GM12891 (cell line): ENCODE results near the gene SDHC.
A peak's percentile ranks its signal among the peaks of the same experiment; 100 is the strongest.
"Not testable (repeated sequence)": the region's sequence is repeated elsewhere in the genome, so short reads cannot be mapped to it uniquely, and the experiment has no call there.

Experiments used
- DNase-seq: peaks from one replicate; pipeline ENCODE4 v3.0.0; 2011; ENCODE audit warnings: low spot score; ENCODE audit not compliant: insufficient read length
- FAIRE-seq: peaks from 2 replicates; lab custom pipeline; 2011; peaks lifted over from hg19 to GRCh38; lab: Jason Lieb, UNC
- PAX5 ChIP-seq: IDR thresholded peaks from 2 replicates; pipeline ENCODE4 v1.6.1; 2011; ENCODE audit warnings: low read length, moderate library complexity, mild to moderate bottlenecking; ENCODE audit not compliant: insufficient read depth, severe bottlenecking
- POLR2A ChIP-seq: IDR thresholded peaks from 2 replicates; pipeline ENCODE4 v1.6.1; 2011; ENCODE audit warnings: low read depth, low read length, control low read depth
- POLR2AphosphoS5 ChIP-seq: IDR thresholded peaks from 2 replicates; pipeline ENCODE4 v1.6.1; 2011; ENCODE audit warnings: low read depth, low read length, control low read depth
- POU2F2 ChIP-seq: IDR thresholded peaks from 2 replicates; pipeline ENCODE4 v1.6.1; 2011; ENCODE audit warnings: low read depth, mild to moderate bottlenecking, control low read depth, low read length, moderate library complexity
- SPI1 ChIP-seq: IDR thresholded peaks from 2 replicates; pipeline ENCODE4 v1.6.1; 2011; ENCODE audit warnings: low read depth, low read length, control low read depth
- TAF1 ChIP-seq: IDR thresholded peaks from 2 replicates; pipeline ENCODE4 v1.6.1; 2011; ENCODE audit warnings: low read depth, low read length, control low read depth

The SDHC gene

DNA sequence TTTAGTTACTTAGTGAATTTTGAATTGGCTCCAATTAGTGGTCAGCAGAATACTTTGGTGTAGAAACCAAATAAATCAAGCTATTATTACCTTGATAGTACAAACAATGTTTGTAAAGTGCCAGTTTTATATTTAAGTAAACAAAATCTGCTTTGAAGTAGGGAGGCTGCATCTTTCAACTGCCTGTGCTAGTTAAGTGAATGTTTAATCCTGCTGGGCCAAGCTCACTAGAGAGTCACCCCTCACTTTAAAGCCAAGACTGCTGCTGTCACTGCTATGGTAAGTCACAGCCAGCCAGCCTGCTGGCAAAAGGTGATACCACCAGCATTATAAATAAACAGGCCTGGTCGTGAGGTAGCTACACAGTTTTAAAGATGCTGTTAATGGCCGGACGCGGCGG, 63.8 kb downstream of the SDHC start:
- FAIRE-seq: no peak
- TF ChIP-seq POLR2AphosphoS5: no peak
- no peak for TF ChIP-seq PAX5
- no peak for TF ChIP-seq POLR2A
- TF ChIP-seq TAF1: no peak
- TF ChIP-seq SPI1: no peak
- TF ChIP-seq POU2F2: no peak

DNA sequence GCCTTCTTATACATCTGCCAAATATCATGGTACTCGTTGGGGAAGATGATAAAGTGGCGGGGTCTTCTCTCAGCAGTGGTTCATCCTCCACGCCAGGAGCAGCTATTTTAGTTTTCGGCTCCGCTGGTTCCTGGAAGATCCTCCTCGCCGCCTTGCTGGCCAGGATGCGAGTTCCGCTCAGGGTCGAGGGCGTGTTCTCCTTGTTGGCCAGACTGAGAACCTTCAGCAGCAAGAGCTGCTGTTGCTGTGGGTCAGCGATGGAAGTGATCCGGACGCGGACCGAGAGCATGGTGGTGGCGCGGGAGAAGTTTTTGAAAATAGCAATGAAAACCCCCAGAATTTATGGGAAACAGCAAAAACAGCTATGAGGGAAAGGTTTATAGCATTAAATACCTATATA, 64.9 kb downstream of the SDHC start:
- no peak for DNase-seq
- no peak for FAIRE-seq
- TF ChIP-seq TAF1: no peak
- TF ChIP-seq PAX5: no peak
- no peak for TF ChIP-seq POLR2AphosphoS5
- TF ChIP-seq POU2F2: no peak
- TF ChIP-seq SPI1: no peak
- TF ChIP-seq POLR2A: no peak

More for the DNA sequence above, 63.8 kb downstream of the SDHC start:
- no peak for DNase-seq

DNA sequence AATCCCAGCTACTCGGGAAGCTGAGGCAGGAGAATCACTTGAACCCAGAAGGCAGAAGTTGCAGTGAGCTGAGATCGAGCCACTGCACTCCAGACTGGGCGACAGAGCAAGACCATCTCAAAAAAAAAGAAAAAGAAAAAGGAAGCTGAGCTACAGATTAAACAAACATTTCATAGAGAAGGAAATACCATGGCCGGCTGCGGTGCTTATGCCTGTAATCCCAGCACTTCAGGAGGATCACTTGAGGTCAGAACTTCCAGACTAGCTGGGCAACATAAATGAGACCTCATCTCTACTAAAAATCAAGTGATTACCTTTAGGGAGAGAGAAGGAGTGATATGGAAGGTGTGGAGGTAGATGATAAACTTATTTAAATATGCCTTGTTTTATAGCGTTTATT, 67.5 kb downstream of the SDHC start:
- TF ChIP-seq POLR2AphosphoS5: no peak
- TF ChIP-seq SPI1: no peak
- TF ChIP-seq TAF1: no peak
- no peak for TF ChIP-seq POU2F2
- TF ChIP-seq POLR2A: no peak
- no peak for TF ChIP-seq PAX5
- DNase-seq (no peak), FAIRE-seq (no peak)

DNA sequence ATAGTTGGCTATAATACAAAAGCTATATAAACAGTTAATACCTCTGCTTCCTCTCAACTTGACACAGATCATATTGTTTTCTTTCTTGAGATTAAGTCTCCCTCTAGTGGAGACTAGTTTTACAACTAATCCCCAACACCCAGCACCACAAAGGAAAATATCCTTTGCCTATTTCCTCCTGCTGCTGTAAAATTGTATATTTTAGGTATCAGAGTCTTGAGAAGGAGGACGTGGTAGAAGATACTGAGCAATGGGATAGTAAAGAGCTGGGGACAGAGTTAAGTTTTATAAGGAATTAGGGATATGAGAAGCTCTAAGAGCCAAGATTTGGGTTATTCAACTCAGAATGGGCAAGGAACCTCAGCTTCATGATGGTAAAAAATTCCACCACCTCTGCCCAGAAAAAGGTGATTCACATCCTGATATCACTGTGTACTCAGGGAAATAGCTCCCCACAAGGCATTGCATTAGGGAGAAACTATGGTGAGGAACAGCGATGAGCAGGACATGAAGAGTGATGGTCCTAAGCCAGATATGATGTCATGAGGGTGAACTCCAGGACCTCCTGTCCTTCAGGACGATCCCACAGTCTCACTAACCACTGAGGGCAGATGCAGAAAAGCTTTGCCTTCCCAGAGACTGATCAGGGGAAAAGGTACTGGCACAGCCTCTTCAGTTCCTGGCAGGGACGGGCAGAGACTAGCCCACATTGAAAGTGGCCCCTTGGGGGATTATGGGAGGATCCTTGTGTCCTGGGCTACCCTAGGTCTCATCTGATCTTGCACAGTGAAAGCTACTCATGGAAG, 68.2 kb downstream of the SDHC start:
- FAIRE-seq (peak; percentile 86), DNase-seq (no peak)
- no peak for TF ChIP-seq POLR2AphosphoS5

DNA sequence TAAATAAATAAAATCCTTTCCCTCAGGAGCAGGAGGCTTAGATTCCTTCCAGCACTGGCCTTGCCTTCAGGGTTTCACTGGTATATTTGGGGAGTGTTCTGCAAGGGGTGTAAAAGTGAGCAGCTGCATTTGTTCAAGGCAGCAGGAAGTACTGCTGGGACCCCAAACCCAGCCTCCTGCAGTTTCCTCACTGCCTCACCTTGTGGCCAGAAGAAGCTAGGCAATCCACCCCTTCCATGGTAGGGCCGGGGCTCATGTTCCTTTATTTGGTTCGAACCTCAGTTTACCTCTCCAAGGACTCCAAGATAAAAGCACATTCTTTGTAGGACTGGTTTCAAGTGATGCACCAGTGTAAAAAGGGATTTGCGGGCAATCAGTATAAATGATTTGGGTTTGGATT, 74.5 kb downstream of the SDHC start:
- TF ChIP-seq SPI1: no peak
- DNase-seq (no peak), FAIRE-seq (no peak)

DNA sequence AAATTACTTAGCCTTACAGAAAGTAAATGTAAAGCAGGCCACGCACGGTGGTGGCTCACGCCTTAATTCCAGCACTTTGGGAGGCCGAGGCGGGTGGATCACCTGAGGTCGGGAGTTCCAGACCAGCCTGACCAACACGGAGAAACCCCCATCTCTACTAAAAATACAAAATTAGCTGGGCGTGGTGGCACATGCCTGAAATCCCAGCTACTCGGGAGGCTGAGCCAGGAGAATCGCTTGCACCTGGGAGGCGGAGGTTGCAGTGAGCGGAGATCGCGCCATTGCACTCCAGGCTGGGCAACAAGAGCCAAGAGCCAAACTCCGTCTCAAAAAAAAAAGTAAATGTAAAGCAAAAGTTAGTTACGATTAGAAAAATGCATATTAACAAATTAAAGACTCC, 75.0 kb downstream of the SDHC start:
- FAIRE-seq: not testable (repeated sequence)

DNA sequence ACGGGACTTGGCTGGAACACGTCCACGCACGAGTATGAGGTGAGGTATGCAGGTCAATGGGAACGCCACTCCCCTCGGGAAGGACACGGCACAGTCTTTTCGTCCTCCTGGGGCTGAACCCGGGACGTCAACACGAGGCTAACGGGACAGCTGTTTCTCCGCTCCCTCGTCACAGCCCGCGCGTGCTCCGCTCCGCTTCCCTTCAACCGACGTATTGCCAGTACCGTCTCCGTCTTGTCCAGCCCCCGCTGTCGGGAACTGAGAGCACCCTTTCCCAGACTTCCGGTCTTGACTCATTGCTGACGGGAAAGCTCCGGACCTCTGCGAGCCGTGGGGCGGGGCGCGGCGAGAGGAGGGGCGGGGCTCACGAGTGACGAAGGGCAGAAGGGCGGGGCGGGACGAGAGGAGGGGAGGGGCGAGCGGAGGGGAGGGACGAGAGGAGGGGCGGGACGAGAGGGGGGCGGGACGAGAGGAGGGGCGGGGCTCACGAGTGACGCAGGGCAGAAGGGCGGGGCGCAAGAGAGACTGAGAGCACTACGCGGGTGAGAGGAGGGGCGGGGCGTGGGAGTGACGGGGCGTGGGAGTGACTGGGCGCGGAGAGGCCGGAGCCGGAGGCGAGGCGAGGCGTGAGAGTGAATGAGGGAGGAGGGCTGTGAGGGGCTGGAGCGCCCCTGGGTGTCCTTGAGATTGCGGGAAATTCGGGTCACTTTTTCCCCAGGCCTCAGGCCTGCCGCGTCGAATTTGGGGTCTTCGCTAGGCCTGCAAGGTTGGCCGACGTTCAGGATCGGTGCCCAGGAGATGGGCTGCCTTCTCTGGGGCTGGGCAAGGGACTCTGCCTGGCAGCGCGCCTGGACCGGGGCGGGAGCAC, 75.7 kb downstream of the SDHC start:
- TF ChIP-seq TAF1: peak; percentile 33; the same call in 1 of the 2 replicates
- no peak for TF ChIP-seq POLR2A
- peak; percentile 46; the same call in 1 of the 2 replicates for TF ChIP-seq POLR2AphosphoS5
- no peak for TF ChIP-seq SPI1
- peak; percentile 74 for DNase-seq
- FAIRE-seq: peak; percentile 95

More for the DNA sequence above, 75.0 kb downstream of the SDHC start:
- DNase-seq: not testable (repeated sequence)

DNA sequence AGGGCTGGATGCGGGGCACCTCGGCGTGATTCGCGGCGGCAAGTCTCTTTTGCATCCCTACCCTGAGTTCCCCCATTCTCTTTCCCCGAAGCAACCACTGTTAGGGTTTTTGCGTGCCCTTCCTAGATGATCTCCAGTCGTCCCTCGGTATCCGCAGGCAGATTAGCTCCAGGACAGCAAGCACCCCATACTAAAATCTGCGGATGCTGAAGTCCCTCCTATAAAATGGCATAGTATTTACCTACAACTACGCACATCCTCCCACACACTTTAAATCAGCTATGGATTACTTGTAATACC, 76.3 kb downstream of the SDHC start:
- FAIRE-seq (no peak), DNase-seq (no peak)
- TF ChIP-seq POLR2A (no peak), PAX5 (no peak), POU2F2 (no peak)

DNA sequence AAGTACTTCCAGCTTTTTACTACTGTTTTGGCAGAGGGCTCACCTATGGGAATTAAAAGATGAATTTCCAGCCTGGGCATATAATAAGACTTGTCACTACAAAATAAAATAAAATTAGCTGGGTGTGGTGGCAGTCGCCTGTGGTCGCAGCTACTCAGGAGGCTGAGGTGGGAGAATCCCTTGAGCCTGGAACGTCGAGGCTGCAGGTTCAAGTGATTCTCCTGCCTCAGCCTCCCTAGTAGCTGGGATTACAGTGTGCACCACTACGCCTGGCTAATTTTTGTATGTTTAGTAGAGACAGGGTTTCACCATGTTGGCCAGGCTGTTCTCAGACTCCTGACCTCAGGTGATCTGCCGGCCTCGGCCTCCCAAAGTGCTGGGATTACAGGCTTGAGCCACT, 77.0 kb downstream of the SDHC start:
- DNase-seq, FAIRE-seq: not testable (repeated sequence)

DNA sequence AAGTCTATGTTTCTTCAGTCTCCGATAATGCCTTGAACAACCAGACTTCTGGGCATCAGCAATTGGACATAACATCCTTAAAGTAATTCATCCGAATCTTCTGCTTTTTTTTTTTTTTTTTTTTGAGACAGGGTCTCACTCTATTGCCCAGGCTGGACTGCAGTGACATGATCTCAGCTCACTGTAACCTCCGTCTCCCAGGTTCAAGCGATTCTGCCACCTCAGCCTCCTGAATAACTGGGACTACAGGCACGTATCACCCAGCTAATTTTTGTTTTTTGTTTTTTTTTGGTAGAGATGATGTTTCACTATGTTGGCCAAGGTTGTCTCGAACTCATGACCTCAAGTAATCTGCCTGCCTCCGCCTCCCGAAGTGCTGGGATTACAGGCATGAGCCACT, 77.4 kb downstream of the SDHC start:
- TF ChIP-seq TAF1: no peak
- no peak for TF ChIP-seq POLR2AphosphoS5
- TF ChIP-seq POU2F2: no peak
- no peak for TF ChIP-seq PAX5
- no peak for TF ChIP-seq SPI1
- no peak for TF ChIP-seq POLR2A
- DNase-seq (no peak), FAIRE-seq (no peak)

DNA sequence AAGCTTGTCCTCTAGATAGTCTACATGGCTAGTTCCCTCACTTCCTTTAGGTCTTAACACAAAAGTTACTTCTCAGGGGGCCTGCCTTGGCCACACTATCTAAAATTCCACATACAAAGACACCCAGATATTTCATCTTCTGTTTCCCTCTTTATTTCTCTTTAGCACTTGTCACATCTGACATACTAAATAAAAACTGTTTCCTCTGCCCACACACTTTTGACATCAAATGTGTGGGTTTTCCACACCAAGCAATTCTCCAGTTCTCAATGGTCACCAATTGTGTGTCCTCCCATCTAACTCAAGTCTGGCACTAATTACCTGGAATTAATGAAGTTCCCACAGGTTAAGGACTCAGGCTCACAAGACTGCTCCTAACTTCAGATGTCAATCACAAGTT, 79.0 kb downstream of the SDHC start:
- FAIRE-seq (no peak), DNase-seq (no peak)
- no peak for TF ChIP-seq SPI1
- TF ChIP-seq POU2F2: no peak
- TF ChIP-seq PAX5: no peak
- no peak for TF ChIP-seq POLR2AphosphoS5
- TF ChIP-seq TAF1: no peak
- TF ChIP-seq POLR2A: no peak

DNA sequence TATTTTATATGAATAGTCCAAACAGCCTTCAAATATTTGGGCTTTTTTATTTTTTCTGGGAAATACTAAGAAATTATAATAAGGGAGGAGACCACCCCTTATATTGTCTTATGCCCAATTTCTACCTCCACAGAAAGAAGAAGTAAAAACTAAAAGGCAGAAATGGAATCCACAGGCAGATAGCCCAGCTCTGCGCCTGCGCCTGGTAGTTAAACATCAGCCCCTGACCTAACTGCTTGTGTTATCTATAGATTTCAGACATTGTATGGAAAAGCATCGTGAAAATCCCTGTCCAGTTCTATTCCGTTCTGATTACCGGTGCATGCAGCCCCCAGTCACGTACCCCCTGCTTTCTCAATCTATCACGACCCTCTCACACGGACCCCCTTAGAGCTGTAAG, 82.9 kb downstream of the SDHC start:
- not testable (repeated sequence) for DNase-seq, FAIRE-seq
